LHCN-M2 (cell line): ENCODE data around the gene CMIP. TPM values are rescaled to one million over a fixed set of nuclear protein-coding genes. Genes with fewer than 3 reads are reported as not detected.
A peak's percentile ranks its signal among the peaks of the same experiment; 100 is the strongest.

Source experiments
- DNase-seq: peaks from one replicate; pipeline ENCODE4 v3.0.0-alpha.2; 2012; ENCODE audit warnings: low read depth
- total RNA-seq: library from RNA; depleted of rRNA; stranded (reverse); fragments of >200 nt; gene quantifications from 2 replicates; pipeline ENCODE4 v1.2.3, GENCODE V29; 2014

The CMIP gene
- total RNA-seq, 1 experiment from 2014 or later: 6.0 TPM

DNA sequence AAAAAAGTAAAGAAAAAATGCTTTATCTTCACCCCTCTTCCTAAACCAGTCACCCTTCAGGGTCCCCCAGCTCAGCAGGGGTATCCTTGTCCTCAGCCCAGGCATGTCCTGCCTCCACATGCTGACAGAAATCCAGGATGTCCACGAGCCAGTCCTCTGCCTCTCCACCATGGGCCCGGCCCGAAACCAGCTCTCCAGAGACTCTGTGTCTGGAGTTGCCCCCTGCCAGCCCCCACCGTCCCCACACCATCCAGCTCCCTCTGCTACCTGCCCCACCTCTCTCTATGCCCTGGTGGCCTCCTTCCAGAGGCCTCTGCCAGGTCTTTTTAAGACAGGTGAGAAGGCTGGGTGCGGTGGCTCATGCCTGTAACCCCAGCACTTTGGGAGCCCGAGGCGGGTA is 268.1 kb downstream of the CMIP start:
- DNase-seq: no peak

DNA sequence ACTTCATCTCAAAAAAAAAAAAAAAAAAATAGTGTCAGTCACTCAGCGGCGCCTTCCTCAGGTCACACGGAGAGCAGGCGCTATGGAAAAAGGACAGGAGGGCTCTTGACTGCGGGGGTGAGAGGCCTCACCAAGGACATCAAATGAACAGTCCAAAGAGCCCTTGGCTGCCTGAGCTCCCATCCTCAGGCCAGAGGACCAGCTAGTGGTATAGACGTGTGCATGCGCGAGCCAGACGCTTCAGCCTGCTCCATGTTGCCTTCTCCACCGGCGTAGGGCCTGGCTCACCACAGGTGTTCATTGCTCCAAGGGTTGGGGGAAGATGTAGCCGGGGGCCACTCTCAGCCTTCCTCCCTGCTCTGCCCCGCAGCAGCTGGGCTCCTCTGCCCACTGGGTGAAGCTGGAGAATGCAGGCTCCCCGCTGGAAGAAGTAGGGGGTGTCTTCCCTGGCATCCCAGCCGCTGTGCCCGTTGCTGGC is 268.7 kb downstream of the CMIP start:
- DNase-seq: no peak

DNA sequence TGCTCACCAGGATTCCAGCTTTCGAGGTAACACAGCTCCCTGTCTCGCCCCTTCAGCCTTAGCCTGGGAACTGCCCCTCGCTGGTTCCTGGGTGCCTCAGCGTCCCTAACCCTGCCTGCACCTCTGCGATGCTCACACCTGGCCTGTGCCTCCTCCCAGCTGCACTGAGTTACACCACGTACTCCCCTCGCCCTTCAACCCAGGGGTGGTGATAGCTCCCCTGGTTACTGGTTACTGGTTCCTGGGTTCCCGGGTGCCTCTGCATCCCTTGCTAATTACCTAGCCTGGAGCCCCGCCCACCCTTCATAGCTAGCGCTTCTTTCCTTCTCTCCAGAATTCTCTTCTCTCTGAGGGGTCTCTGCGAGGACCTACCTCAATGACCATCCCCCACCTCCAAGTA is 269.2 kb downstream of the CMIP start:
- DNase-seq: no peak

DNA sequence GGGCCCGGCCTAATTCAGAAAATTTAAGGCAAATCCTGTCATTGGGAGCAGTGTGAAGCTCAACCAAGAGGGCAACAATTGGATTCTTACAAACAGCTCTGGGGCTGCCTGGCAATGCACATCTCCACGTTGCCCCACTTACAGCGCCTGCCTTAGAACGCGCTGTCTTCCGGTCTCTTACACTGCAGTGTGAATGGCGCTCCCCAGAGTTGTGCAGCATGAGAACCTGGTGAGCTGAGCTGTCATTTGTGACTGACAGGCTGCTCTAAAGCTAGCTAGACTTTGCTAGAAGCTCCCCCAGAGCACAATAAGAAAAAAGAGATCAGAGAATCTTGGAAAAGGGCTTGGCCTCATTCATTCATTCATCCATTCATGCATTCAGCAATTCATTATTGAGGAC is 270.0 kb downstream of the CMIP start:
- DNase-seq: no peak

DNA sequence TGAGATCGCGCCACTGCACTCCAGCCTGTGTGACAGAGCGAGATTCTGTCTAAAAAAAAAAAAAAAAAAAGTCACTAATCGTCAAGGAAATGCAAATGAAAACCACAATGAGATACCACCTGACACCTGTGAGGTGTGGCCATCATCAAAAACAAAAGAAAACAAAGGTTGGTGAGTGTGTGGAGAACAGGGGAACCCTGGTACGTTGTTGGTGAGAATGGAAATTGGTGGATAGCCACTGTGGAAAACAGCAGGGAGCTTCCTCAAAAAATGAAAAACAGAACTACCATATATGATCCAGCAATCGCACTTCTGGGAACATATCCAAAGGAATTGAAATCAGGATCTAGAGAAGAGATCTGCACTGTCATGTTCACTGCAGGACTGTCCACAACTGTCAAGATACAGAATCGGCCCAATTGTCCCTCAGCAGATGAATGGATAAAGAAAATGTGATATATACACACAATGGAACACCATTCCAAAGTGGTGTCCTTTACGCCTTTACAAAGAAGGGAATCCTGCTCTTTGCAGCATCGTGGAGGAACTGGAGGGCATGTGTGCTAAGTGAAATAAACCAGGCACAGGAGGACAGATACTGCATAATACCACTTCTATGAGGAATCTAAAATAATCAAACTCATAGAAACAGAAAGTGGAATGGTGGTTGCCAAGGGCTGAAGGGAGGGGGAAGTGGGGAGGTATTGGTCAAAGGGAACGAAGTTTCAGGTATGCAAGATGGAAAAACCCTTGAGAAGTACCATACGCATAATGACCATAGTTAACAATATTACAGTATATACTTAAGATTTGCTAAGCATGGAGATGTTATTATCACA is 271.0 kb downstream of the CMIP start:
- no peak for DNase-seq

DNA sequence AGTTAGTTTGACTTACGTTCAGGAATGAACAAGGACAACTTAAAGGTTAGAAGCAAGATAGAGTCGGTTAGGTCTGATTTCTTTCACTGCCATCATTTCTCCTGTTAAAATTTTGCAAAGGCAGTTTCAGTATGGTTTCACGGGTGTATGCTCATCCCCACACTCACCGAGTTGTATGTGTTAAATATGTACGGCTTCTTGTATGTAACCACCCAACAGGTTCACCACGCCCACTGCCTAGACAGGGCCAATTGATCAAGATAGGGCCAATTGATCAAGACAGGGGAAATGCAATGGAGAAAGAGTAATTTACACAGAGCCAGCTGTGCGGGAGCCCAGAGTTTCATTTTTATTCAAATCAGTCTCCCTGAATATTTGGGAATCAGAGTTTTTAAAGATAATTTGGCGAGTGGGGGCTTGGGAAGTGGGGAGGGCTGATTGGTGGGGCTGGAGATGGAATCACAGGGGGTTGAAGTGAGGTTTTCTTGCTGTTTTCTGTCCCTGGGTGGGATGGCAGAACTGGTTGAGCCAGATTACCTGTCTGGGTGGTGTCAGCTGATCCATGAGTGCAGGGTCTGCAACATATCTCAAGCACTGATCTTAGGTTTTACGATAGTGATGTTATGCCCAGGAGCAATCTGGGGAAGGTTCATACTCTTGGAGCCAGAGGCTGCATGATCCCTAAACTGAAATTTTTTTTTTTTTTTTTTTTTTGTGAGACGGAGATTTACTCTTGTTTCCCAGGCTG is 272.0 kb downstream of the CMIP start:
- DNase-seq: no peak

DNA sequence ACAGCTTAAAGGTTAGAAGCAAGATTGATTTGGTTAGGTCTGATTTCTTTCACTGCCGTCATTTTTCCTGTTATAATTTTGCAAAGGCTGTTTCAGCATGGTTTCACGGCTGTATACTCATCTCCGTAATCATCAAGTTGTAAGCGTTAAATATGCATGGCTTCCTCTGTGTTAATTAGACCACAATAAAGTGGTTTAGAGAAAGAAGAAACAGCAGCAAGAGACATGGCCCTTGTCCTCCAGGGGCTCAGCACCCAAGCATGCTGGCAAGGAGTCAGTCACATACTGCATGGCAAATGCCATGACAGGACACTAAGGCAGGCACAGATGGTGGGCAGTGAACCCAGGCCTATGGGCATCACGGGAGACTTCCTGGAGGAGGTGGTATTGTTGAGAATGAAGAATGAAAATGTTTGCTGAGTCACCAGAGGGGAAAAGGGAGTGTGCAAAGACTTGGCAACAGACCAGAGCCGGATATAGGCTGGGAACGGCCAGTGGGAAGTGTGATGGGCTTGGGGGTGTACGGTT is 273.1 kb downstream of the CMIP start:
- DNase-seq: no peak

DNA sequence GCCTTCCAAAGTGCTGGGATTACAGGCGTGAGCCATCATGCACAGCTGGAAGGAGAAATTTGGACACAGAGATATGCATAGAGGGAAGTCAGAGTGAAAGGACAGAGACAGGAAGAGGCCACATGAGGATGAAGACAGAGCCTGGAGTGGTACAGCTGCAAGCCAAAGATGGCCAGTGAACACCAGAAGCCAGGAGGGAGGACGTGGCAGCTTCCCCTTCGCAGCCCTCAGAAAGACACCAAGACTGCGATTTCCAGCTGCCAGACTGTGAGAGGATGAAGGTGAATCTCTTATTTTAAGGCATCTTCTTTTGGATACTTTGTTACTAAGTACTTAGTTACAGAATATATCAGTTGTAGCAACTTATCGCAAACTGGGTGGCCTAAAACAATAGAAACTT is 274.0 kb downstream of the CMIP start:
- no peak for DNase-seq

DNA sequence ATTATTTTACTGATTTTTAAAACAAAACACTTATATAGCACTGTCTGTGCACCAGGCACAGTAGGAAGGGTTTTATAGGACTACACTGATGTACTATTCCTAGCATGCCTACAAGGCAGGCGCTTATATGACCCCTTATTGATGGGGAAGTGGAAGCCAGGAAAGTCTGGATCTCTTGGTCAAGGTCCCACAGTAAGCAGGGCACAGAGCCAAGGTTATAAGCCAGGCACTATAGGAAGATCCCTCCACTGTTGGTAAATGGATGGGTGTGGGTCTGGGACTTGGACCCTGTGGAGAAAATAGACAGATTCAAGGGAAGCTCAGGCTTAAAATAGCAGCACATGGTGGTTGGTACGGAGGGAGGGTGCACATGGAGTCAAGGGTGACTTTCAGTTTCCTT is 275.4 kb downstream of the CMIP start:
- no peak for DNase-seq

DNA sequence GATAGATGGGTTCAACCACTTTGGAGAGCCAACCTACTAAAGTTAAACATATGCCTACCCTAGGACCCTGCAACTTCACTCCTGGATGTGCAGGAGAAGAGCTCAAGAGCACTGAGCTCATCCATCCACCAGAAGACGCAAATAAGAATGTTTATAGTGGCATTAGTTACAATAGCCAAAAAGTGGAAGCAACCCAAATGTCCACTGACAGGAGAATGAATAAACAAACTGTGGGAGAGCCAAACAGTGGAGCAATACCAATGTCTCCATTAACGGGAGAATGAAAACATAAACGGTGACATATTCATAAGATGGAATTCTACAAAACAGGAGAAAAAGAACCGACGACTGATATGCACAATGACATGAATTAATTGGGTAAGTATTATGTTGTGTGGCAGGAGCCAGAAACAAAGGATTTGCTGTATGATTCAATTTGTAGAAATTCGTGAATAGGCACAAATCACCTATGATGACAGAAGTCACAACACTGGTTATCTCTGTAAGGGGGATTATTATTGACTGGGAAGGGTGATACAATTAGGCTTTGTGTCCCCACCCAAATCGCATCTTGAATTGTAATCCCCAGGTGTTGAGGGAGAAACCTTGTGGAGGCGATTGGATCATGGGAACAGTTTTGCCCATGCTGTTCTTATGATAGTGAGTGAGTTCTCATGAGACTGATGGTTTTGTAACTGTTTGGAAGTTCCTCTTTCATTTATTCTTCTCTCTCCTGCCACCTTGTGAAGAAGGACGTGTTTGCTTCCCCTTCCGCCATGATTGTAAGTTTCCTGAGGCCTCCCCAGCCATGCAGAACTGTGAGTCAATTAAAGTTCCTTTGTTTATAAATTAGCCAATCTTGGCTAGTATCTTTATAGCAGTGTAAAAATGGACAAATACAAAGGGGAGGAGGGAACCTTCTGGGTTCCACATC is 276.6 kb downstream of the CMIP start:
- DNase-seq: no peak

DNA sequence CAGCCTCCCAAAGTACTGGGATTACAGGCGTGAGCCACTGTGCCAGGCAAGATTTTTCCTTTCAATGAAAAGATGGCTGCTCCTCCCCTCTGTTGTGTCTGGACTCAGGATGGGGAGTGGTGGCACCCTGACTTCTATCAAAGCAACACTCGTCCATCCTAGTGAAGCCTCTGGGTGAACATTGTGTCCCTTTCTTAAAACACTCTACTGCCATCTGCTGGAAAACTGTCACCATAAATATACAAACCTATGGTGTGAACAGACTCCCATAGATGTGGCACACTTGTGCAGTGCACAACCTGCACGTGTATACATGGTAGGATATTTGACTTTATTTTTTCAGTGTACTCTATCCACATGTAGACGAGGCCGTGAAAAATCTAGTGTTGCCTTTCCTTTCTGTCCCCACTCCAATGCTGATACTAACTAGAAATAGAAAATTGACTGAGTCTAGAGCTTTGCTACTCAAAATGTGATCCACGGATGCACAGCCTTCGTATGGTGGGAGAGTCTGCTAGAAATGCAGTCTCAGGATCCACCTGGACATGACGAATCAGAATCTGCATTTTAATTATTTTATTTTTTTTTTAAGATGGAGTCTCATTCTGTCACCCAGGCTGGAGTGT is 278.6 kb downstream of the CMIP start:
- peak; percentile 74 for DNase-seq

DNA sequence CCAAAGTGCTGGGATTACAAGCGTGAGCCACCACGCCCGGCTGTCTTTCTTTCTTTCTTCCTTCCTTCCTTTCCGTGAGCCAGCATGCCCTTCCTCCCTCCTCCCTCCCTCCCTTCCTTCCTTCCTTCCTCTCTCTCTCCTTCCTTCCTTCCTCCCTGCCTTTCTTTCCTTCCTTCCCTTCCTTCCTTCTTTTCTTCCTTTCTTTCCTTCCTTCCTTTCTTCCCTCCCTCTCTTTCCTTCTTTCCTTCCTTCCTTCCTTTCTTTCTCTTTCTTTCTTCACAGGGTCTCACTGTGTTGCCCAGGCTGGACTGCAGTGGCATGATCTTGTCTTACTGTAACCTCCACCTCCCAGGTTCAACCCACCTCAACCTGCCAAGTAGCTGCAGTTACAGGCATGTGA is 283.8 kb downstream of the CMIP start:
- DNase-seq: no peak

DNA sequence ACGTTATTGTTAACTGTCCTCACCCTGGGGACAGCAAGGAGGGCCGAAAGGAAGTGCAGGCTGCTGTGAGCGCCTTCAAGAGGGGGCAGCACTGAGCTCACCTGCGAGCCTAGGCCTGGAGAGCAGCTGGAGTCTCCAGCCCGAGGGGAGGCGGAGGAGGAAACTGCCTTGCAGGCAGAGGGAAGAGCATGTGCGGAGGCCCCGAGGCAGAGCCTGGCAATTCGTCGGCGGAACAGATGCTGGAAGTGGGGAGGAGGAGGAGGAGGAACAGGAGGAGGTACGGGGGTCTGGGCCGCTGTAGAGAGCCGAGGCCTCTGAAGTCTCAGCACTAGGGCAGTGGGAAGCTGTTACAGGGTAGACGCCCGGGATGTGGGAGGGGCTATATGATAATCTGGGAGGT is 284.8 kb downstream of the CMIP start:
- no peak for DNase-seq

DNA sequence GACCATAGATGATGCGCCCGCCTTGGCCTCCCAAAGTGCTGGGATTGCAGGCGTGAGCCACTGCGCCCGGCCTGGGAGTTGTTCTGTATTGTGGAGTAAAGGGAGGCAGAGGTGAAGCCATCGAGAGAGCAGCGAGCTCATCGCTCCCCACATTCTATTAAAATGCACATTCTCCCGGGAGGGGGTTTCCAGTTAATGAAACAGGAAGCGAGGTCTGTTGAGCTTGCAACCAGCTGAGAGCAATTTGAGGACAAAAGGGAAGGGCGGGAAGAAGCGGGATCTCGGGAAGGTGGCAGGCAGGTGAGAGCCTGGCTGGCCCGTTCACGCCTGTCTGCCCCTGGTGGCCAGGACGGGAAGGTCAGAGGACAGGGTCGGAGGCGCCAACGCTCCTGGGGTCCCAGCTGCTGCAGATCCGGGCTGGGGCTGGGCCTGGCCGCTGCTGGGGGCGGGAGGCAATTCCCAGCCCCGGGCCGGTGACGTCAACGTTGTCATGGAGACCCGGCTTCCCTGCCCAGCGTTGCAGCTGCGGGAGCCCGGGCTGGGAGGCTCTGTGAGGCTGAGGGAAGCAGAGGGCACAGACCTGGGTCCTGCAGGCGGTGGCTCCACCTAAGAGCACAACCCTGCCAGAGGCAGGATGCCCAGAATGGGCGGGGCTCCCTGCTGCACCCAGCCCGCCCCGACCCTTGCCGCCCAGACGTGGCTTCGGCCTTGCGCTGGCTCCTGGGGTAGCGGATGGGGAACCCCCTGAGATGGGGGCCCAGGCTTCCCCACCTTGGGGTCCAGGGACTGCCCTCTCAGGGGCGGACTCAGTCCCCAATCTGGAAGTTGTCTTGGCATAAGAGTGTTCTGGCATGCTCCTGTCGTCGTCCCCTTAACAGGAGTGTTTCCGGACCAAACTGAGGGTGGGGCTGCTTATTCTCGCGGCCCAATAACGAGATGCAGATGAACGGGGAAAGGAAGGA is 285.8 kb downstream of the CMIP start:
- peak; percentile 46 for DNase-seq

DNA sequence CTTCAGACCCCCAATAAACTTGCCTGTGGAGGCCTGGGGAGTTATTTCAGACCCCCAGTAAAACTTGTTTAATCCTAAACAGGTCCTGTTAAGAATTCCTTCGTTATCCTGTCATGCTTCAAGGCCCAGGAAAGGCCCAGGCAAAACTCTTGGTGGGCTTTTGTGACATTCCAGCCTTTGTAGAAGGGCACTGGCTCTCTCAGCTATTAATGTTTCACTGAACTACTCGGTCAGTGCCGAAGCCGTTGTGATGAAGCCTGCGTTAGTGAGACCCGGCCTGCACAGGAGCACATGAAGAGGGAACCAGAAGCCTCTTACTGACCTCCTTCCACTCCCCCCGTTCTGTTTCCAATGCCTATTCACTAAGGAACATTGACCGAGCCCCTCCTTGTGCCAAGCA is 287.0 kb downstream of the CMIP start:
- no peak for DNase-seq

DNA sequence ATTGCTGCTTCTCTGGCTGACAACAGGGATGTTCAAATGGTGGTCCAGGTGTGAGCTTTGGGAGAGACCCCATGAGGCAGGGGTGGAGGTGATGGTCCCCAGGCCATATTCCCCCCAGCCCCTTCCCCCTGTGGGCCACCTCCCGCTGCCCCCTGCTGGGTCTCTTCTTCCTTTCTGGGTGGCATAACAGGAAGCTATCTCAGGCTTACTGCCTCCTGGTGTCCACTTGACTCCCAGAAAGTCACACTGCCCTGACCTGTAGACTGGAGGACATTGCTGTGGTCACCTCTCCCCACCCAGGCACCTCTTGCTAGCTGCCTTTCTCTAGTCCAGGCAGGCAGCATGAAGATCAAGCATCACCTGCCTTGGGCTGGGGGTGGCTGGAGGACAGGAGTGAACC is 288.1 kb downstream of the CMIP start:
- no peak for DNase-seq

DNA sequence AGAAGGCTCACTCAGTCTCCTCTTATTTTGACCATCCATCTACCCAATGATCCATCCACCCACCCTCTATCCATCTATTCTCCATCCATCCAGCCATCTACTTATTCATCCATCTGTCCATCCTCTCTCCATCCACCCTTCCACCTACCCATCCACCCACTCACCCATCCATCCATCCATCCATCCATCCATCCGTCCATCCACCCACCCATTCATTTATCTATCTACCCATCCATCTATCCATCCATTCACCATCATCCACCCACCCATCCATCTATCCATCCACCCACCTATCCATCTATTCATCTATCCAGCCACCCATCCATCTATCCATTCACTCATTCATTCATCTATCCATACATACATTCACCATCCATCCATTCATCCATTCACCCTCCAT is 288.7 kb downstream of the CMIP start:
- DNase-seq: no peak

DNA sequence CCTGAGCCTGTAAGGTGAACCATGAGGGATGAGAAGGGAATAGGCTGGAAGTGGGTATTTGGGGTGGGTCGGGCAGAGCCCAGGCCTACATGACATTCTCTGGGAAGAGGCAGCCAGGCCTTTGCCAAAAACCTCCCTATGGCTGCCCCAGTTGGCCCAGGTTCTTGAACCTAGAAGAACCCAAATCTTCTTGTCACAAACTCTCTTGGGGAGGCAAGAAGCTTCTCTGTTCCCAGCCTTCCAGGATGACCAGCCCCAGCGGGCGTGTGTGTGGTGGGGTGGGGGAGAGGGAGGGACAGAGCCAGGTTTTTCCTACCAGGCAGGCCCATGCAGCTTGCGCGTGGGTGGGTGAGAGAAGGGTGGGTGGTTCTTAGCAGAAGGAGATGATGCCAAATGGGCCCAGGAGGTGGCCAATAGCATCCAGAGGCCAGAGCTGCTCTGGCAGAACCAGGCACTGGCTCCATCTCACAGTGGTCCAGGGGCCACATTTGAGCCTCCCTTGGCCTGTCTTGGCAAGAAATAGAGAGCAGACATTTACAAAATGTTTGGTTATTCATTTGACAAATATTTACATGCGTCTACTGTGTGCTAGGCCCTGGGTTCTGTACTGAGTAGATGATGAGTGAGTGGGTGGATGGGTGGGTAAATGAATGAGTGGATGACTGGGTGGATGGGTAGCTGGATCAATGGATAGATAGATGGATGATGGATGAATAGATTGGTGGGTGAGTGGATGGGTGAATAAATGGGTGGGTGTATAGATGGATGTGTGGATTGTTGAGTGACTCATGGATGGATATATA is 290.2 kb downstream of the CMIP start:
- DNase-seq: no peak

DNA sequence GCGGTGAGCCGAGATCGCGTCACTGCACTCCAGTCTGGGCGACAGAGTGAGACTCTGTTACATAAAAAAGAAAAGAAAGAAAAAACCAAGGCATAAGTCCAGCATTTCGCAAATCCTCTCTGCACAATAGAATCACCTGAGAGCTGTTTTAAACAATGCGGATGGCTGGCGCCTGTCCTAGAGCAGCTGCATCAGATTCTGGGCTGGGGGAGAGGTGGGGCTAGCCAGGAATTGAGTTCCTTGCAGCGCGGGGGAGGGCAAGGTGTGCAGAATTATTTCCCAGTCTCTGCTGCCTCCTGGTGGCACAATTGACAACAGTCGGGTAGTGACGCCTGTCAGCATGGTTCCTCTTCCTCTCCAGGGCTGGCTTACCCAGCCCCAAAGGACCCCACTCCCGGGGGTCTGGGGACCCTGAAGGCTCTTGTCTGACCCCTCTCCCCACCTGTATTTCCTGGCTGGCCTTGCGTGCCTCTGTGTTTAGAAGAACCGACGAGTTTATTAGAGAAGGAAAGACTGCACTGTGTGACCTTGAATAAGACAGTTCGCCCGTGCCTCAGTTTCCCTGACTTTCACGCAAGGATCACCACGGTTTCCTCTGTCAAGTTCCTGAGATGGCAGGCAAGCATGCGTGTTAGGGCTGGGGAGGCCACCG is 293.4 kb downstream of the CMIP start:
- peak; percentile 40 for DNase-seq
